ENCODE results near the gene ZNF554.

DNA sequence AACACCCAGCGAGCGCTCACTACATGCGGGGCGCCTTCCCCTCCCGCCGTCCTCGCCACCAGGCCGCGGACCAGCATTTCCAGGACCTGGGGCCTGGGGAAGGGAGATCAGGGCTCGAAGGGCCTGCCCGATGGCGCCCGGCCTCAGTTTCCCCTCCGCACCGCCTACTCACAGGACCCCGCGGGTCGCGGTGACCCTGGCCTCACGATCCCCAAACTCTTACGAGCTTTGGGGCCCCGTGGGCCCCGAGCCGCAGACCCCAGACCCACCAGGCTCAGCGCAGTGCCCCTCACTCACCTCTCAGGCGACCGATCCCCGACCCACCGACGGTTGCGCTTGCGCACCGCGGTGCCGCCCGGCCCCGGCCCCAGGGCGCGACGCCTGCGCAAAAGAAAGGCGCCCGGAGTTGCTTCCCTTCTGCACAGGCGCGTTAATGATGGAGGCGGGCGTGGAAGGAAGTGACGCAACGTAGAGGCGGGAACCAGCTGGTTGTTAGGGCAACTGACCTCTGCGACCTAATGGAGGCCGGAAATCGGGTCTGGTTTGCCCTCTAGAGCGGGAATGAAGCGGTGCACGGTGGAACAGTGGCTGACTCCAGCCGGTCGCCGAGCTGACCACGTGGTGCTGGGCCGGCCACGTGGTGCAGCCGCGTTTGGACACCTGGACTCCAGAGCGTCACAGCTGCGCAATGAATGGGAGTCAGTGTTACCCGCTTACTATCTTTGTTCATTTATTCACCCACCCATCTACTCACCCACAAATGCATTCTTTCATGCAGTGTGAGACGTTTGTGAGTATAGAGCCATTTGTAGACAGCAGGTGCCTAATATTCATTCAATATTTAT is 36.5 kb upstream of the ZNF554 start, which contains the start of gene SGTA:
- peak in 1 of 2 experiments; percentile 37; a peak in 2 of 4 replicates for TF ChIP-seq CTCF (conservative IDR thresholded peaks at IDR 0.05; ENCODE audit: low read depth in 2 of 2)
- peak; percentile 89 for TF ChIP-seq POLR2AphosphoS5 (IDR thresholded peaks at IDR 0.05; ENCODE audit: low read depth)
- no peak for TF ChIP-seq ZNF114 (CRISPR knock-in tag; IDR thresholded peaks at IDR 0.05)
- TF ChIP-seq EZH2 (IDR thresholded peaks at IDR 0.05; ENCODE audit: low read depth, unreplicated experiment): no peak
- TF ChIP-seq EZH2phosphoT487 (IDR thresholded peaks at IDR 0.05; ENCODE audit: unreplicated experiment): no peak

Data from GM23338 (cell line).